Panc1 (cell line): Measurements from ENCODE around the gene DGKZ.

Experiments
- CTCF ChIP-seq: fragments of 450-650 bp; IDR thresholded peaks from 2 replicates; pipeline ENCODE4 v1.5.1; 2017; ENCODE audit warnings: mild to moderate bottlenecking
- POLR2AphosphoS5 ChIP-seq: IDR thresholded peaks from 2 replicates; pipeline ENCODE4 v1.6.1; 2012; ENCODE audit warnings: mild to moderate bottlenecking, low read depth, low read length, moderate library complexity

- no peak for TF ChIP-seq CTCF
- TF ChIP-seq POLR2AphosphoS5 = no peak
Observed at GRCh38 chr11:46332093-46332567, 15.1 kb upstream of the DGKZ start.
